Sigmoid colon (tissue), 7 donors: ENCODE results near the gene LSM6. TPM values are rescaled to one million over a fixed set of nuclear protein-coding genes. Genes with fewer than 3 reads are reported as not detected.
A peak's percentile ranks its signal among the peaks of the same experiment; 100 is the strongest.

ENCODE experiments used
- DNase-seq: peaks from one replicate; pipeline ENCODE4 v3.0.0-alpha.2; 2019
- H3K27ac ChIP-seq, 4 donors: fragments of 200-600 bp; sonication (generic); one replicate each; pipeline ENCODE4 v1.5.1; 2016 to 2019; ENCODE audit warnings: mild to moderate bottlenecking in 1 of 4
- H3K27me3 ChIP-seq, 3 donors: fragments of 200-600 bp; sonication (generic); one replicate each; pipeline ENCODE4 v1.5.1; 2019; ENCODE audit warnings: mild to moderate bottlenecking in 1 of 3
- H3K36me3 ChIP-seq, 4 donors: fragments of 200-600 bp; sonication (generic); one replicate each; pipeline ENCODE4 v1.5.1; 2016 to 2019
- H3K4me1 ChIP-seq, 4 donors: fragments of 200-600 bp; sonication (generic); one replicate each; pipeline ENCODE4 v1.5.1; 2017 to 2019
- H3K4me3 ChIP-seq, 4 donors: fragments of 200-600 bp; sonication (generic); one replicate each; pipeline ENCODE4 v1.5.1; 2017 to 2019; ENCODE audit warnings: mild to moderate bottlenecking in 2 of 4, moderate library complexity in 1 of 4
- H3K9me3 ChIP-seq, 4 donors: fragments of 200-600 bp in 3 of 4; sonication (generic) in 3 of 4; one replicate each; pipeline versions ENCODE4 v1.5.1 to v1.6.1; 2013 to 2019
- EP300 ChIP-seq, 4 donors: sonication (generic); formaldehyde crosslinking; IDR thresholded peaks; one replicate each; pipeline ENCODE4 v1.6.1; 2017; ENCODE audit warnings: antibody characterized with exemption in 4 of 4
- POLR2A ChIP-seq, 2 donors: fragments of 450-650 bp; IDR thresholded peaks; one replicate each; pipeline ENCODE4 v1.6.1; 2016; ENCODE audit warnings: antibody characterized with exemption in 2 of 2, mild to moderate bottlenecking in 2 of 2, moderate library complexity in 2 of 2
- POLR2AphosphoS5 ChIP-seq, 4 donors: sonication (generic); formaldehyde crosslinking; IDR thresholded peaks; one replicate each; pipeline ENCODE4 v1.6.1; 2017; ENCODE audit warnings: antibody characterized with exemption in 4 of 4
- whole genome bisulfite sequencing, 2 donors: extraction: QIAGEN DNeasy Blood & Tissue Kit; methylation state at CpG; one replicate each; pipeline ENCODE4 v1.1.7; 2013; 5-methylcytosine and 5-hydroxymethylcytosine counted together
- intact Hi-C: fragments of 100-400 bp; cut with DNase I; formaldehyde crosslinking; loops from one replicate; pipeline ENCODE4 v1.15.1; 2023
- polyA plus RNA-seq, 3 donors: library from polyadenylated mRNA; stranded (reverse); fragments of 200-250 nt; gene quantifications; one replicate each; pipeline ENCODE4 v1.2.3, GENCODE V29; 2013
- total RNA-seq, 4 donors: library from RNA; depleted of rRNA; stranded (reverse); fragments of >200 nt; gene quantifications; one replicate each; pipeline ENCODE4 v1.1.0, GENCODE V29; 2016
- TF ChIP-seq, protein P1 (sequence below), 4 experiments: fragments of 450-650 bp in 3 of 4; fragments of 200-600 bp in 1 of 4; IDR thresholded peaks; one replicate each; pipeline ENCODE4 v1.5.1; 2016 to 2019; ENCODE audit warnings: antibody characterized with exemption in 4 of 4, mild to moderate bottlenecking in 3 of 4, moderate library complexity in 2 of 4
- donor health status: healthy with polysubstance abuse.
- donor health status: Bipolar disorder and iron deficiency.
- donor health status: healthy.

Gene LSM6
- total and polyA plus RNA-seq, 7 donors = 16.9 to 78.9 (median 51.5) TPM

DNA sequence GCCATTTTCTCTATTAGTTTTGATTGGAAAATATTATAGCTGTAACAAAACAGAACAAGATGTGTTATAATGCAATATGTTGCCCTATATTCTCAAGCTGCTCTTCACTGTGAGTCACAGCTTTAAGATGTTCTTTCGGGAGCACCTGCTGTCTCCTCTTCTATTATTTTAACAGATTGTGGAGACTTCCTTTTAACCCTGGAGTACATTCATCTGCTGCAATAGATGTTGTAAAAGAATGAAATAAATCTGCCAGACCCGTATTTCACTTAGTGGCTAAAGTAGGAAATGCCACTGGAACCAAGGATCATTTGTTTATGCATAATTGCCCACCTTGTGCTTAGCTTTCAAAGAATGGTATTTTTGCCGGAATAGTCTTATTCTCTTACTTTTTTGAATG, 11.1 kb downstream of the LSM6 start:
- H3K36me3 ChIP-seq = peaks cover 3 to 40% (median 12%) of the 10 kb centered on the region in 4 donors
- intact Hi-C loops = no loop called here
- TF ChIP-seq POLR2A (IDR thresholded peaks at IDR 0.05) (no peak), POLR2AphosphoS5 (IDR thresholded peaks at IDR 0.05) (no peak), EP300 (IDR thresholded peaks at IDR 0.05) (no peak)
- TF ChIP-seq, protein P1, sequence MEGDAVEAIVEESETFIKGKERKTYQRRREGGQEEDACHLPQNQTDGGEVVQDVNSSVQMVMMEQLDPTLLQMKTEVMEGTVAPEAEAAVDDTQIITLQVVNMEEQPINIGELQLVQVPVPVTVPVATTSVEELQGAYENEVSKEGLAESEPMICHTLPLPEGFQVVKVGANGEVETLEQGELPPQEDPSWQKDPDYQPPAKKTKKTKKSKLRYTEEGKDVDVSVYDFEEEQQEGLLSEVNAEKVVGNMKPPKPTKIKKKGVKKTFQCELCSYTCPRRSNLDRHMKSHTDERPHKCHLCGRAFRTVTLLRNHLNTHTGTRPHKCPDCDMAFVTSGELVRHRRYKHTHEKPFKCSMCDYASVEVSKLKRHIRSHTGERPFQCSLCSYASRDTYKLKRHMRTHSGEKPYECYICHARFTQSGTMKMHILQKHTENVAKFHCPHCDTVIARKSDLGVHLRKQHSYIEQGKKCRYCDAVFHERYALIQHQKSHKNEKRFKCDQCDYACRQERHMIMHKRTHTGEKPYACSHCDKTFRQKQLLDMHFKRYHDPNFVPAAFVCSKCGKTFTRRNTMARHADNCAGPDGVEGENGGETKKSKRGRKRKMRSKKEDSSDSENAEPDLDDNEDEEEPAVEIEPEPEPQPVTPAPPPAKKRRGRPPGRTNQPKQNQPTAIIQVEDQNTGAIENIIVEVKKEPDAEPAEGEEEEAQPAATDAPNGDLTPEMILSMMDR (IDR thresholded peaks at IDR 0.05) = no peak
- no peaks in the 10 kb centered on the region for H3K27me3 ChIP-seq
- WGBS, 2 donors = 74 to 83% methylated on average over 3 of the region's 3 CpGs
- no peak overlapping the region for H3K27ac ChIP-seq
- no peak for DNase-seq
- no peak overlapping the region for H3K4me3 ChIP-seq
- H3K9me3 ChIP-seq = no peaks in the 10 kb centered on the region
- H3K4me1 ChIP-seq = peaks cover 0 to 15% (median 11%) of the 10 kb centered on the region in 4 donors

GRCh38 chr4:146190456-146190855, 14.9 kb downstream of the LSM6 start:
- 66 to 74% methylated on average over 2 of the region's 2 CpGs for WGBS, 2 donors

DNA sequence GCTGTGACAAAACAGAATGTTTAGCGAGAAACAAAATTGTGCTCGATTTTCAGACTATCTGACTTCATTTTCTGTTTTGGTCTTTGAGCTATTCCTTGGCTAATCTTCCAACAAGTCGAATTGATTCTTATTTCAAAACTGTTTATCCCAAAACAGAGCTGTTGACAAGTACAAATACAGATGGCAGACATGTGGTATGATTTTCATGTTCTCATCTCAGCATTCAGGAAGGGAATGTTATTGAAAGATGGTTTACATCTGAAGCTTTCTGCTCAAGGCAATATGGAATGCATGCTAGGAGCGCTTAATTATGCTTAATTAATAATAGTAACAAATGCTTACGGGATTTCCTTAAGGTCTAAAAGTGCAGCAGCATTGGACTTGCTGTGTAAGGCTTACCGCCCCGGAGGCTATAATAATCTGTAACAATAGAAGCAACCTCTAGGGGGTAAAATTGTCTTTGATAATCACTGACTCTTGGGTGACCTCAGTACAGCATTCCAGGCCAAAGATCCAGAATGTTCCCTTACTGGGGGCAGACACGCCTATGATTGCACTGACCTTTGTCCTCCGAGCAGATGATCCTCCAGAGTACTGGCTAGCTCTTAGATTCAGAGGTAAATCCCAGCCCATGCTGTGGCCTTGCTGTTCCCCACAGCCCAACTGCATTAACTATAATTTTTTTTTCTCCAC, 16.4 kb downstream of the LSM6 start:
- Histone ChIP-seq H3K9me3 (no peaks in the 10 kb centered on the region), H3K27ac (no peak overlapping the region), H3K4me1 (peaks cover 0 to 15% (median 11%) of the 10 kb centered on the region in 4 donors), H3K36me3 (peaks cover 3 to 19% (median 6%) of the 10 kb centered on the region in 4 donors), H3K27me3 (no peaks in the 10 kb centered on the region), H3K4me3 (no peak overlapping the region)
- DNase-seq = no peak
- TF ChIP-seq POLR2A (IDR thresholded peaks at IDR 0.05) (no peak), POLR2AphosphoS5 (IDR thresholded peaks at IDR 0.05) (no peak), EP300 (IDR thresholded peaks at IDR 0.05) (no peak)
- TF ChIP-seq, protein P1 (IDR thresholded peaks at IDR 0.05) = no peak
- WGBS, 2 donors = 68 to 81% methylated on average over 9 of the region's 9 CpGs
- intact Hi-C loops = no loop called here

More at GRCh38 chr4:146190456-146190855, 14.9 kb downstream of the LSM6 start:
- H3K27ac ChIP-seq = peak overlapping the region in 2 of 4 donors; percentile 27 to 40
- no peaks in the 10 kb centered on the region for H3K9me3 ChIP-seq
- H3K4me3 ChIP-seq = no peak overlapping the region
- H3K4me1 ChIP-seq = peaks cover 0 to 15% (median 11%) of the 10 kb centered on the region in 4 donors
- no peaks in the 10 kb centered on the region for H3K27me3 ChIP-seq
- H3K36me3 ChIP-seq = peaks cover 3 to 28% (median 6%) of the 10 kb centered on the region in 4 donors
- DNase-seq = no peak
- intact Hi-C loops = no loop called here
- TF ChIP-seq, protein P1 (IDR thresholded peaks at IDR 0.05) = no peak
- peak; percentile 10 to 70 (median 37) for TF ChIP-seq POLR2AphosphoS5 (IDR thresholded peaks at IDR 0.05)

- no peak overlapping the region for H3K27ac ChIP-seq
- H3K9me3 ChIP-seq = no peaks in the 10 kb centered on the region
- no peak overlapping the region for H3K4me3 ChIP-seq
- intact Hi-C loops = no loop called here
- H3K27me3 ChIP-seq = no peaks in the 10 kb centered on the region
- no peak for DNase-seq
- 71 to 82% methylated on average over 5 of the region's 5 CpGs for WGBS, 2 donors
- peaks cover 0 to 3% (median under 1%) of the 10 kb centered on the region in 4 donors for H3K36me3 ChIP-seq
- TF ChIP-seq POLR2A (IDR thresholded peaks at IDR 0.05) (no peak), EP300 (IDR thresholded peaks at IDR 0.05) (no peak), POLR2AphosphoS5 (IDR thresholded peaks at IDR 0.05) (no peak)
- TF ChIP-seq, protein P1 (IDR thresholded peaks at IDR 0.05) = no peak
- peaks cover 0 to 15% (median 11%) of the 10 kb centered on the region in 4 donors for H3K4me1 ChIP-seq
Measured at GRCh38 chr4:146193628-146194027, 18.1 kb downstream of the LSM6 start.
